Left lung (tissue), 10 donors: ENCODE measurements around the gene CRABP1. TPM values are rescaled to one million over a fixed set of nuclear protein-coding genes. Genes with fewer than 3 reads are reported as not detected.

Experiments used
- ATAC-seq: fragments of 200-7000 bp; cut with Tn5 transposase; one replicate; pipeline ENCODE4 v1.9.1; 2020; ENCODE audit warnings: moderate library complexity
- DNase-seq, 4 donors: peaks; one replicate each; pipeline ENCODE4 v3.0.0-alpha.2; 2013 to 2020
- H3K27ac ChIP-seq, 2 donors: fragments of 200-600 bp; sonication (generic) in 1 of 2; one replicate each; pipeline versions ENCODE4 v1.5.0 to v1.8.0; 2020 to 2021
- H3K27me3 ChIP-seq, 2 donors: fragments of 200-600 bp; sonication (generic) in 1 of 2; one replicate each; pipeline versions ENCODE4 v1.5.0 to v1.8.0; 2020 to 2021
- H3K36me3 ChIP-seq, 2 donors: fragments of 200-600 bp; sonication (generic) in 1 of 2; one replicate each; pipeline versions ENCODE4 v1.5.0 to v1.8.0; 2020 to 2021
- H3K4me1 ChIP-seq, 2 donors: fragments of 200-600 bp; one replicate each; pipeline ENCODE4 v1.8.0; 2021
- H3K4me3 ChIP-seq, 2 donors: fragments of 200-600 bp; sonication (generic) in 1 of 2; one replicate each; pipeline versions ENCODE4 v1.5.0 to v1.8.0; 2020 to 2021; ENCODE audit warnings: mild to moderate bottlenecking in 1 of 2
- H3K9me3 ChIP-seq, 2 donors: fragments of 200-600 bp; sonication (generic) in 1 of 2; one replicate each; pipeline versions ENCODE4 v1.5.0 to v1.8.0; 2020 to 2021
- intact Hi-C, 2 donors: fragments of 100-400 bp; cut with DNase I; formaldehyde crosslinking; loops; one replicate each; pipeline versions ENCODE4 v1.11.2 to v1.14.2; 2022
- polyA plus RNA-seq, 6 donors: library from polyadenylated mRNA; unstranded; fragments of 120-200 nt; gene quantifications; one replicate each; pipeline ENCODE4 v1.2.1, GENCODE V29; 2013; ENCODE audit not compliant: insufficient read length in 6 of 6
- total RNA-seq, 2 donors: library from RNA; stranded (reverse); fragmentation: NEBNext Ultra II Directional; extraction: Animal tissue kit (Norgen Biotek cat#: 25700); gene quantifications; one replicate each; pipeline ENCODE4 v1.2.1, GENCODE V29; 2021
- TF ChIP-seq, protein P1 (sequence below), 2 donors: fragments of 200-600 bp; sonication (generic) in 1 of 2; IDR thresholded peaks; one replicate each; pipeline versions ENCODE4 v1.5.0 to v1.8.0; 2021; ENCODE audit warnings: antibody characterized with exemption in 2 of 2
- donor health status: DM: no; HTN: yes; CAD: no.
- donor health status: DM: no; HTN: no; CAD: no.

Gene CRABP1
- total and polyA plus RNA-seq, 8 donors = 0.29 to 0.79 (median 0.40) TPM; not detected in 2

DNA sequence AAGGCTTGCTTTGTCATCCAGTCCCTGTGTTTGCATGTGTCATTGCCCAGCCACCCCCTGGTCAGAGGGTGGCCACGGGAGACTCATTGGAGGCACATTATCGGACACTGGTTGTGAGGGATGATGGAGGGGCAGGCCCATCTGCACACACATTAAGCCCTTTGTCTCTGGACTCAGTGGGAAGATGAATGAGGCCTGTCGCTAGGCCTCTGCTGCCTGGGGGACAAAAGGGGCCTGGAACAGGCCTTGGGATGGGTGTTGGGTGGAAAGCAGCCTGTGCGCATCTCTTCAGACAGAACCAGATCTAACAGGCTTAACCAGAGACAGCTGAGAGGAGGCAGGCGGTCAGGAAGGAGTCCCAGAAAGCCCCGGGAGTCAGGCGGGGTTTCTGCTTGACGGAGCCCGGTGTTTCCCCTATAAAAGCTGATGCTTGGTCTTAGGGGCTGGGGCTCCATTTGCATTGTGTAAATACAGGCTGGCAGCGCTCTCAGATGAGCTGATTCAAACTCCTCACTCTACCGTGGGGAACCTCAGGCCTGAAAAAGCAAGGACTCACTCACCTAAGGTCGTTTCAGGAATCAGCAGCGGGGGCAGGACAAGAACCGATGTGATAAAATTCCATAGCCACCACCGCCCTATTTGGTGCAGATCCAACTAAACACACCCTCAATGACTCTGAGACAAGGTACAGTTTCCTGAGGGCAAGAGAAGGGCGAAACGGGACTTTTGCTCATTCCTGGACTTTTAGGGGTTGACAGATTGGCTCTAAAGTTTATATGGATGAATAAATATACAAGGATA lies 23.7 kb upstream of the CRABP1 start:
- no peak for DNase-seq
- H3K9me3 ChIP-seq = no peaks in the 10 kb centered on the region
- no peak overlapping the region for H3K27ac ChIP-seq
- no peak for ATAC-seq
- TF ChIP-seq, protein P1, sequence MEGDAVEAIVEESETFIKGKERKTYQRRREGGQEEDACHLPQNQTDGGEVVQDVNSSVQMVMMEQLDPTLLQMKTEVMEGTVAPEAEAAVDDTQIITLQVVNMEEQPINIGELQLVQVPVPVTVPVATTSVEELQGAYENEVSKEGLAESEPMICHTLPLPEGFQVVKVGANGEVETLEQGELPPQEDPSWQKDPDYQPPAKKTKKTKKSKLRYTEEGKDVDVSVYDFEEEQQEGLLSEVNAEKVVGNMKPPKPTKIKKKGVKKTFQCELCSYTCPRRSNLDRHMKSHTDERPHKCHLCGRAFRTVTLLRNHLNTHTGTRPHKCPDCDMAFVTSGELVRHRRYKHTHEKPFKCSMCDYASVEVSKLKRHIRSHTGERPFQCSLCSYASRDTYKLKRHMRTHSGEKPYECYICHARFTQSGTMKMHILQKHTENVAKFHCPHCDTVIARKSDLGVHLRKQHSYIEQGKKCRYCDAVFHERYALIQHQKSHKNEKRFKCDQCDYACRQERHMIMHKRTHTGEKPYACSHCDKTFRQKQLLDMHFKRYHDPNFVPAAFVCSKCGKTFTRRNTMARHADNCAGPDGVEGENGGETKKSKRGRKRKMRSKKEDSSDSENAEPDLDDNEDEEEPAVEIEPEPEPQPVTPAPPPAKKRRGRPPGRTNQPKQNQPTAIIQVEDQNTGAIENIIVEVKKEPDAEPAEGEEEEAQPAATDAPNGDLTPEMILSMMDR (IDR thresholded peaks at IDR 0.05) = no peak
- no peak overlapping the region for H3K4me3 ChIP-seq
- H3K27me3 ChIP-seq = no peaks in the 10 kb centered on the region
- no peaks in the 10 kb centered on the region for H3K36me3 ChIP-seq
- intact Hi-C loops = no loop called here
- H3K4me1 ChIP-seq = no peaks in the 10 kb centered on the region

DNA sequence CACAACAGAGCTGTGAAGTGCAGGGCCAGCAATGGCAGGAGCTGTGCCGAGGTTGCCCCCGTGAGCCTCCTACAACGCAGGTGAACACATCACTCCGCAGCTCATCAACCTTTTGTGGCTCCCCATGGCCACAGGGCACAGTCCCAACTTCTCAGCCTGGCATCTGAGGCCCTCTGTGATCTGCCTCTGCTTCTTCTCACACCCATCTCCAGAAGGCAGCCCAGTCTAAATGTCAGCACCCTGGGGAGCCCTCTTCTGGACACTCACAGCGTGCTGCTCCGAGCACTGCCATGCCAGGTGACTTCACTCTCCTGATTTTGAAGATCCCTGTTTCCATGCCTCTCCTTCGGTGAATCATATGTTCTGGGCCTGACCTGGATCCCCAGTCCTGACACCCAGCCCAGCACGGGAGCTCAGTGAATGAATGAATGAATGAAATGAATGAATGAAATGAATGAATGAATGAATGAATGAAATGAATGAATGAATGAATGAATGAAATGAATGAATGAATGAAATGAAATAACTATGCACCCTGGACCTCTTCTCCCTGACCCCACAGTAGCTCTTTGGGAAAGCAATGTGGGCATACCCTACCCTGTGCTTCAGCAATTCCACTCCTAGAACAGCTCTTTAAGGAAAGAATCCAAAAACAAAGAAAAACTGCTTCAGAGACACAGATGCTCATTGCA lies 22.9 kb upstream of the CRABP1 start:
- peak; percentile 38 for ATAC-seq
- intact Hi-C loops = no loop called here

DNA sequence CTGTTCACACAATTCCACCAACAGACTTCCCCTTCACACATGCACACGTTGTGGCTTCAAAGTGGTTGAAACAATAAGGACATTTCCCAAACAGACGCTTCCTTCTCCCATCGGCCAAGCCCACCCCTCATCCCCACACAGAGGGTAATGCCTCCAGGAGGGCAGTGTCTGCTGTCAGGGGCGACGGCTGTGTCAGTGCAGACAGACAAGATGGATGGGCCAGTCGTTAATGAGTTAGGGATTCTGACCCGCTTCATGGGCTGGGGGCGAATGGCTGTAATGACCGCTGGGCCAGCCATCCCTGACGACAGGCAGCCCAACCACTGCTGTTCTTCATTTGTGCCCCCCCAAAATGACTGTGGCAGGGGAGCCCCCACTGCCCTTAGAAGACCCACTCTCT lies 20.6 kb upstream of the CRABP1 start:
- no peak overlapping the region for H3K4me3 ChIP-seq
- no peak overlapping the region for H3K27ac ChIP-seq
- ATAC-seq (no peak), DNase-seq (no peak)
- TF ChIP-seq, protein P1 (IDR thresholded peaks at IDR 0.05) = no peak
- H3K36me3 ChIP-seq = no peaks in the 10 kb centered on the region
- H3K9me3 ChIP-seq = no peaks in the 10 kb centered on the region
- no peaks in the 10 kb centered on the region for H3K27me3 ChIP-seq
- H3K4me1 ChIP-seq = no peaks in the 10 kb centered on the region
- intact Hi-C loops = no loop called here

More for the DNA sequence above, 22.9 kb upstream of the CRABP1 start:
- Histone ChIP-seq H3K36me3 (no peaks in the 10 kb centered on the region), H3K27me3 (no peaks in the 10 kb centered on the region), H3K9me3 (no peaks in the 10 kb centered on the region), H3K4me3 (no peak overlapping the region), H3K27ac (no peak overlapping the region), H3K4me1 (no peaks in the 10 kb centered on the region)
- TF ChIP-seq, protein P1 (IDR thresholded peaks at IDR 0.05) = no peak
- DNase-seq = no peak

DNA sequence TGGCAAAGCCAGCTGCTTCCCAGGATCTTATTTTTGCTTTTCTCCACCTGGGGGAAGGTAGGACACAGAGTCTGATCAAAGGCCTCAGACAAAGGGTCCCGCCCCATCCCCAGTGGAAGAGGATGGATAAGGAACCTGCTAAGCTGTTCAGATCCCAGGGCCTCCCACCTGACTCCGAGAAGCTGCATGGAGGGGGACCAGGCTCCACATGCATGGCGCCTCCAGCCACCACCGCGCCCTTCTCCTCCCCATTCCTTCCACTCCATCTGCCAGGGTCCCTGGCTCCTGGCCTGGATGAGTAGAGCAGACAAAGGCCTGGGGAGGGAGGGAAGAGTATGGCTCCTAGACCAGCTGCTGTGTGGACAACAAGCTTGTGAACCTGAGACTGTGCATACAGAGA lies 20.0 kb upstream of the CRABP1 start:
- H3K9me3 ChIP-seq = no peaks in the 10 kb centered on the region
- H3K27me3 ChIP-seq = no peaks in the 10 kb centered on the region
- TF ChIP-seq, protein P1 (IDR thresholded peaks at IDR 0.05) = no peak
- no peaks in the 10 kb centered on the region for H3K4me1 ChIP-seq
- DNase-seq (no peak), ATAC-seq (no peak)
- no peak overlapping the region for H3K4me3 ChIP-seq
- H3K36me3 ChIP-seq = no peaks in the 10 kb centered on the region
- intact Hi-C loops = no loop called here
- H3K27ac ChIP-seq = no peak overlapping the region

DNA sequence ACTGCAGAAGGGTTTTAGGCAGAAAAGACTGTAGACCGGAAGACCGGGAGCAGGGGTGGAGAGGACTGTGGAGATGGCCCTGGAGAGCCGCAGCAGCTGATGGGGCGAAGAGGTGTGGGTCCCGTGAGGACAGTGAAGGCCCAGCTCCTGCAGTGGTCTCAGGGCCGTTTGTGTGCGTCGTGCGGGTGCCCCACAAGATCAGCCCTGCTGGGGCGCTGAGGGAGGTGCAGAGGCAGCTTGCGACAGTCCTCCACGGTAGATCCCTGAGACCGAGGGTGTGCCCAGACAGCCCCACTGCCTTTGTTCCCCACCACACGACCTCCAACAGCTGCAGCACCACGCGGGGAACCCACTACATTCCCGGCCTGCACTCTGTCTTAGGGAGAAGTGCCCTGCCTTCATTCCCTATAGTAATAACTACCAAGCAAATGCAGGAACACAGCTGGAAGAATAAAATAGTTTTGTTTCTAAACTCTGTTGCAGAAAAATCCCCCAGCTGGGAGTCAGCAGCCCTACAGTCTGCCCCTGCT lies 19.0 kb upstream of the CRABP1 start:
- Histone ChIP-seq H3K4me1 (no peaks in the 10 kb centered on the region), H3K27ac (no peak overlapping the region), H3K36me3 (no peaks in the 10 kb centered on the region), H3K4me3 (no peak overlapping the region), H3K9me3 (no peaks in the 10 kb centered on the region), H3K27me3 (no peaks in the 10 kb centered on the region)
- ATAC-seq (no peak), DNase-seq (no peak)
- TF ChIP-seq, protein P1 (IDR thresholded peaks at IDR 0.05) = no peak
- intact Hi-C loops = no loop called here
